K562 (cell line): ENCODE measurements around the gene DIPK1B. TPM values are rescaled to one million over a fixed set of nuclear protein-coding genes. Genes with fewer than 3 reads are reported as not detected.
A peak's percentile ranks its signal among the peaks of the same experiment; 100 is the strongest.

Experiments
- CBX3 ChIP-seq, 2 experiments: IDR thresholded peaks; 1 replicate in 1 of 2; 2 replicates in 1 of 2; pipeline ENCODE4 v1.6.1; 2012; ENCODE audit warnings: inconsistent platforms in 2 of 2, low read length in 2 of 2, borderline replicate concordance in 1 of 2, control low read depth in 1 of 2
- CTCF ChIP-seq, 3 experiments: IDR thresholded peaks in 2 of 3; conservative IDR thresholded peaks in 1 of 3; 2 replicates each; pipeline ENCODE4 v1.5.1; 2011 to 2012; ENCODE audit warnings: low read length in 3 of 3, mild to moderate bottlenecking in 3 of 3, control low read depth in 2 of 3, improper control_type of control experiment in 1 of 3, inconsistent platforms in 1 of 3, low read depth in 1 of 3, mixed read lengths in 1 of 3, moderate library complexity in 1 of 3; ENCODE audit not compliant: insufficient read depth in 2 of 3
- E2F8 ChIP-seq: fragments of 450-650 bp; IDR thresholded peaks from 2 replicates; pipeline ENCODE4 v1.7.1; 2018; ENCODE audit warnings: mild to moderate bottlenecking, low read depth; ENCODE audit not compliant: partially characterized antibody
- IRF9 ChIP-seq: fragments of 450-650 bp; IDR thresholded peaks from 2 replicates; pipeline ENCODE4 v1.6.1; 2016; ENCODE audit warnings: missing biosample characterization, missing genetic modification characterization
- MBD2 ChIP-seq: sonication (generic); IDR thresholded peaks from 2 replicates; pipeline ENCODE4 v1.6.1; 2016; ENCODE audit warnings: low read depth, borderline replicate concordance
- MYC ChIP-seq, 2 experiments: fragments of 250-450 bp in 1 of 2; sonication (Bioruptor Pico) in 1 of 2; IDR thresholded peaks; 2 replicates each; pipeline versions ENCODE4 v1.5.1 to v1.6.1; 2012 to 2021; ENCODE audit warnings: low read depth in 2 of 2, borderline replicate concordance in 1 of 2, improper control_type of control experiment in 1 of 2, low read length in 1 of 2, mild to moderate bottlenecking in 1 of 2, moderate library complexity in 1 of 2
- NFIC ChIP-seq: fragments of 450-650 bp; IDR thresholded peaks from 2 replicates; pipeline ENCODE4 v1.6.1; 2017; ENCODE audit warnings: mild to moderate bottlenecking, inconsistent platforms
- SP2 ChIP-seq: IDR thresholded peaks from 2 replicates; pipeline ENCODE4 v1.6.1; 2011; ENCODE audit warnings: mild to moderate bottlenecking, low read depth, low read length, moderate library complexity; ENCODE audit not compliant: poor library complexity, severe bottlenecking; ENCODE audit errors: extremely low read depth
- ZBED1 ChIP-seq: IDR thresholded peaks from 2 replicates; pipeline ENCODE4 v1.6.1; 2014
- ZNF830 ChIP-seq: fragments of 250-450 bp; sonication (Bioruptor Pico); IDR thresholded peaks from 2 replicates; pipeline ENCODE4 v1.5.0; 2021; ENCODE audit warnings: mild to moderate bottlenecking
- polyA plus RNA-seq, 8 experiments: library from polyadenylated mRNA; depleted of rRNA in 4 of 8; stranded (reverse) in 5 of 8; unstranded in 3 of 8; fragments of >200 nt; fragmentation: Nextera tagmentation in 2 of 8; fragmentation: Illumina TruSeq in 1 of 8; extraction: Ambion mirVana in 2 of 8; extraction: Trizol in 1 of 8; gene quantifications; 2 replicates each; pipeline versions ENCODE4 v1.2.1 to v1.2.3, GENCODE V29; 2011 to 2014; ENCODE audit warnings: inconsistent platforms in 1 of 8, missing spikeins in 1 of 8
- total RNA-seq, 7 experiments: library from RNA; depleted of rRNA in 6 of 7; stranded (reverse); fragments of >200 nt in 6 of 7; fragmentation: Illumina TruSeq in 2 of 7; extraction: Trizol in 2 of 7; gene quantifications; 2 replicates each; pipeline versions ENCODE4 v1.2.1 to v1.2.3, GENCODE V29; 2011 to 2021; ENCODE audit warnings: low replicate concordance in 1 of 7
- TF ChIP-seq, protein P1 (sequence below): fragments of 150-350 bp; IDR thresholded peaks from 2 replicates; pipeline ENCODE4 v1.6.1; 2014; ENCODE audit warnings: low read depth, mild to moderate bottlenecking, low read length, borderline replicate concordance
- TF ChIP-seq, protein P2 (sequence below): fragments of 450-650 bp; formaldehyde crosslinking; IDR thresholded peaks from 2 replicates; pipeline ENCODE4 v1.4.0; 2020; ENCODE audit warnings: mild to moderate bottlenecking, moderate library complexity

Gene DIPK1B
- total and polyA plus RNA-seq, 9 of the 15 experiments (the other 6 are each of a cell fraction or from before 2014, with no cell fraction given) = 0.08 to 22.3 (median 5.9) TPM

- TF ChIP-seq MYC (IDR thresholded peaks at IDR 0.05; ENCODE audit: low read depth, low read length) (no peak), MYC (CRISPR knock-in tag; IDR thresholded peaks at IDR 0.05; ENCODE audit: borderline replicate concordance, low read depth) (peak; percentile 37; the same call in 1 of the 2 replicates), CBX3 (IDR thresholded peaks at IDR 0.05; ENCODE audit: borderline replicate concordance in 1 of 2, low read length in 2 of 2) (no peak), ZNF830 (peak; percentile 68; the same call in 1 of the 2 replicates), CTCF (IDR thresholded peaks at IDR 0.05 in 2 of 3, conservative IDR thresholded peaks at IDR 0.05 in 1 of 3; ENCODE audit: insufficient read depth in 2 of 3, low read depth in 1 of 3, low read length in 3 of 3) (peak in 1 of 3 experiments; percentile 12; a peak in 1 of 6 replicates), ZBED1 (peak; percentile 17; the same call in 1 of the 2 replicates), IRF9 (no peak), SP2 (no peak), MBD2 (peak; percentile 54), NFIC (0 out of 2 replicates have a peak, but pooled peaks have one; percentile 9), E2F8 (peak; percentile 50)
- TF ChIP-seq, protein P1, sequence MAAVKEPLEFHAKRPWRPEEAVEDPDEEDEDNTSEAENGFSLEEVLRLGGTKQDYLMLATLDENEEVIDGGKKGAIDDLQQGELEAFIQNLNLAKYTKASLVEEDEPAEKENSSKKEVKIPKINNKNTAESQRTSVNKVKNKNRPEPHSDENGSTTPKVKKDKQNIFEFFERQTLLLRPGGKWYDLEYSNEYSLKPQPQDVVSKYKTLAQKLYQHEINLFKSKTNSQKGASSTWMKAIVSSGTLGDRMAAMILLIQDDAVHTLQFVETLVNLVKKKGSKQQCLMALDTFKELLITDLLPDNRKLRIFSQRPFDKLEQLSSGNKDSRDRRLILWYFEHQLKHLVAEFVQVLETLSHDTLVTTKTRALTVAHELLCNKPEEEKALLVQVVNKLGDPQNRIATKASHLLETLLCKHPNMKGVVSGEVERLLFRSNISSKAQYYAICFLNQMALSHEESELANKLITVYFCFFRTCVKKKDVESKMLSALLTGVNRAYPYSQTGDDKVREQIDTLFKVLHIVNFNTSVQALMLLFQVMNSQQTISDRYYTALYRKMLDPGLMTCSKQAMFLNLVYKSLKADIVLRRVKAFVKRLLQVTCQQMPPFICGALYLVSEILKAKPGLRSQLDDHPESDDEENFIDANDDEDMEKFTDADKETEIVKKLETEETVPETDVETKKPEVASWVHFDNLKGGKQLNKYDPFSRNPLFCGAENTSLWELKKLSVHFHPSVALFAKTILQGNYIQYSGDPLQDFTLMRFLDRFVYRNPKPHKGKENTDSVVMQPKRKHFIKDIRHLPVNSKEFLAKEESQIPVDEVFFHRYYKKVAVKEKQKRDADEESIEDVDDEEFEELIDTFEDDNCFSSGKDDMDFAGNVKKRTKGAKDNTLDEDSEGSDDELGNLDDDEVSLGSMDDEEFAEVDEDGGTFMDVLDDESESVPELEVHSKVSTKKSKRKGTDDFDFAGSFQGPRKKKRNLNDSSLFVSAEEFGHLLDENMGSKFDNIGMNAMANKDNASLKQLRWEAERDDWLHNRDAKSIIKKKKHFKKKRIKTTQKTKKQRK = no peak
- TF ChIP-seq, protein P2, sequence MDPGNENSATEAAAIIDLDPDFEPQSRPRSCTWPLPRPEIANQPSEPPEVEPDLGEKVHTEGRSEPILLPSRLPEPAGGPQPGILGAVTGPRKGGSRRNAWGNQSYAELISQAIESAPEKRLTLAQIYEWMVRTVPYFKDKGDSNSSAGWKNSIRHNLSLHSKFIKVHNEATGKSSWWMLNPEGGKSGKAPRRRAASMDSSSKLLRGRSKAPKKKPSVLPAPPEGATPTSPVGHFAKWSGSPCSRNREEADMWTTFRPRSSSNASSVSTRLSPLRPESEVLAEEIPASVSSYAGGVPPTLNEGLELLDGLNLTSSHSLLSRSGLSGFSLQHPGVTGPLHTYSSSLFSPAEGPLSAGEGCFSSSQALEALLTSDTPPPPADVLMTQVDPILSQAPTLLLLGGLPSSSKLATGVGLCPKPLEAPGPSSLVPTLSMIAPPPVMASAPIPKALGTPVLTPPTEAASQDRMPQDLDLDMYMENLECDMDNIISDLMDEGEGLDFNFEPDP (CRISPR knock-in tag) = peak; percentile 65; the same call in 1 of the 2 replicates
Measured at GRCh38 chr9:136673088-136673974, 39.0 kb upstream of the DIPK1B start (continued).
